Right kidney (tissue), 1 donor: ENCODE data around the gene PRMT3.
"Not testable (repeated sequence)": the region's sequence is repeated elsewhere in the genome, so short reads cannot be mapped to it uniquely, and the experiment has no call there.

Experiments used
- DNase-seq: peaks from one replicate; pipeline ENCODE4 v3.0.0-alpha.2; 2016

PRMT3 gene

GRCh38 chr11:20511982-20512381, 124.5 kb downstream of the PRMT3 start:
- no peak for DNase-seq

- DNase-seq, result no peak
These were observed 125.4 kb downstream of the PRMT3 start for GRCh38 chr11:20512869-20513268.

- no peak for DNase-seq
These were observed 130.9 kb downstream of the PRMT3 start for GRCh38 chr11:20518323-20518834.

GRCh38 chr11:20522536-20522935, 135.0 kb downstream of the PRMT3 start:
- no peak for DNase-seq

- no peak for DNase-seq
These were observed 142.2 kb downstream of the PRMT3 start for GRCh38 chr11:20529757-20530156.

- DNase-seq, result no peak
These were observed 143.6 kb downstream of the PRMT3 start for GRCh38 chr11:20530942-20531703.

- DNase-seq, result no peak
These were observed 147.9 kb downstream of the PRMT3 start for GRCh38 chr11:20535271-20535881.

GRCh38 chr11:20536365-20536764, 148.8 kb downstream of the PRMT3 start:
- DNase-seq, result no peak

GRCh38 chr11:20536784-20537183, 149.3 kb downstream of the PRMT3 start:
- DNase-seq, result no peak

- no peak for DNase-seq
These were observed 154.0 kb downstream of the PRMT3 start for GRCh38 chr11:20541503-20541902.

GRCh38 chr11:20544603-20545237, 157.2 kb downstream of the PRMT3 start:
- DNase-seq, result no peak

GRCh38 chr11:20547411-20547810, 159.9 kb downstream of the PRMT3 start:
- no peak for DNase-seq

- DNase-seq, result no peak
These were observed 163.6 kb downstream of the PRMT3 start for GRCh38 chr11:20551096-20551495.

- DNase-seq, result no peak
These were observed 168.3 kb downstream of the PRMT3 start for GRCh38 chr11:20555783-20556182.

- DNase-seq, result not testable (repeated sequence)
These were observed 168.9 kb downstream of the PRMT3 start for GRCh38 chr11:20556396-20556795.

GRCh38 chr11:20558741-20559140, 171.2 kb downstream of the PRMT3 start:
- no peak for DNase-seq
